Natural killer cell (primary cell): ENCODE measurements around the gene ARHGAP26. TPM values are rescaled to one million over a fixed set of nuclear protein-coding genes. Genes with fewer than 3 reads are reported as not detected.
A peak's percentile ranks its signal among the peaks of the same experiment; 100 is the strongest.

Source experiments
- ATAC-seq, 3 donors: fragments of 150-1000 bp in 2 of 3; fragments of 200-7000 bp in 1 of 3; cut with Tn5 transposase; 1 replicate in 1 of 3; 2 replicates in 2 of 3; pipeline ENCODE4 v1.10.0; 2021; ENCODE audit warnings: mild to moderate bottlenecking in 2 of 3, moderate library complexity in 2 of 3
- DNase-seq, 2 donors: peaks; one replicate each; pipeline versions ENCODE4 v3.0.0 to v3.0.0-alpha.2; 2013 to 2021; ENCODE audit warnings: mixed read lengths in 1 of 2
- H3K27ac ChIP-seq: one replicate; pipeline ENCODE4 v1.5.1; 2013; ENCODE audit warnings: mild to moderate bottlenecking, low read length
- H3K27me3 ChIP-seq: one replicate; pipeline ENCODE4 v1.6.1; 2013; ENCODE audit warnings: low read length; ENCODE audit not compliant: control insufficient read depth, insufficient read depth
- H3K36me3 ChIP-seq: one replicate; pipeline ENCODE4 v1.6.1; 2013; ENCODE audit warnings: low read length; ENCODE audit not compliant: control insufficient read depth, insufficient read depth
- H3K4me1 ChIP-seq: one replicate; pipeline ENCODE4 v1.6.1; 2013; ENCODE audit warnings: low read length; ENCODE audit not compliant: control insufficient read depth, insufficient read depth
- H3K4me3 ChIP-seq: one replicate; pipeline ENCODE4 v1.5.1; 2013; ENCODE audit warnings: low read length
- H3K9me3 ChIP-seq: one replicate; pipeline ENCODE4 v1.6.1; 2013; ENCODE audit warnings: low read length; ENCODE audit not compliant: control insufficient read depth, insufficient read depth
- H3K27ac Mint-ChIP-seq, 2 donors: one replicate each; pipeline ENCODE4 v1.8.0; 2022; ENCODE audit warnings: mild to moderate bottlenecking in 2 of 2, mixed read lengths in 2 of 2, moderate library complexity in 1 of 2
- H3K27me3 Mint-ChIP-seq, 2 donors: one replicate each; pipeline ENCODE4 v1.8.0; 2022; ENCODE audit warnings: low read depth in 2 of 2, mixed read lengths in 2 of 2
- H3K36me3 Mint-ChIP-seq: one replicate; pipeline ENCODE4 v1.8.0; 2022; ENCODE audit warnings: mixed read lengths
- H3K4me1 Mint-ChIP-seq, 2 donors: one replicate each; pipeline ENCODE4 v1.8.0; 2022; ENCODE audit warnings: mixed read lengths in 2 of 2
- H3K4me3 Mint-ChIP-seq: one replicate; pipeline ENCODE4 v1.8.0; 2022; ENCODE audit warnings: mild to moderate bottlenecking, moderate library complexity, mixed read lengths
- H3K9me3 Mint-ChIP-seq, 2 donors: one replicate each; pipeline ENCODE4 v1.8.0; 2022; ENCODE audit warnings: mixed read lengths in 2 of 2
- CTCF ChIP-seq: fragments of 200-600 bp; IDR thresholded peaks from one replicate; pipeline ENCODE4 v1.8.0; 2022; ENCODE audit warnings: antibody characterized with exemption
- WGBS: methylation state at CpG from one replicate; pipeline ENCODE4 v1.1.7; 2013; ENCODE audit warnings: missing lambda C conversion rate; ENCODE audit not compliant: insufficient coverage; 5-methylcytosine and 5-hydroxymethylcytosine counted together
- intact Hi-C: fragments of 100-400 bp; cut with micrococcal nuclease; formaldehyde crosslinking; loops from one replicate; pipeline ENCODE4 v1.14.2; 2022
- total RNA-seq, 4 donors: library from RNA; stranded (reverse); fragments of 120-200 nt in 1 of 4; gene quantifications; one replicate each; pipeline versions ENCODE4 v1.2.3 to v1.2.4, GENCODE V29; 2013 to 2022

ARHGAP26 gene
- total RNA-seq, 3 donors from 2014 or later (not counting 1 experiment from before 2014, with no cell fraction given): 153 to 159 (median 158) TPM

- ATAC-seq: peak; percentile 88 to 95 (median 88)
Observed at GRCh38 chr5:143008809-143009521, 238.8 kb downstream of the ARHGAP26 start.

GRCh38 chr5:143010351-143010750 is 240.2 kb downstream of the ARHGAP26 start:
- Histone ChIP-seq H3K36me3 (peaks cover 15% of the 10 kb centered on the region), H3K9me3 (no peaks in the 10 kb centered on the region), H3K27ac (peak overlapping the region; percentile 94), H3K4me1 (peaks cover 34% of the 10 kb centered on the region), H3K4me3 (no peak overlapping the region), H3K27me3 (no peaks in the 10 kb centered on the region)
- H3K4me3 Mint-ChIP-seq: no peak overlapping the region
- no peak for DNase-seq
- no peaks in the 10 kb centered on the region for H3K9me3 Mint-ChIP-seq
- H3K36me3 Mint-ChIP-seq: peaks cover 4% of the 10 kb centered on the region
- H3K4me1 Mint-ChIP-seq: peaks cover 44 to 49% of the 10 kb centered on the region in 2 donors
- no peak for TF ChIP-seq CTCF
- ATAC-seq: no peak
- peak overlapping the region; percentile 96 to 100 for H3K27ac Mint-ChIP-seq
- H3K27me3 Mint-ChIP-seq: no peaks in the 10 kb centered on the region
- intact Hi-C loops: no loop called here
- WGBS: 100% methylated on average over 1 of the region's 1 CpG

More at GRCh38 chr5:143008809-143009521, 238.8 kb downstream of the ARHGAP26 start:
- DNase-seq: peak; percentile 71 to 95
- H3K27ac ChIP-seq: peak overlapping the region; percentile 94
- peak overlapping the region; percentile 96 to 100 for H3K27ac Mint-ChIP-seq
- 19% methylated on average over 3 of the region's 10 CpGs for WGBS
- peaks cover 46% of the 10 kb centered on the region for H3K4me1 ChIP-seq
- no peaks in the 10 kb centered on the region for H3K36me3 Mint-ChIP-seq
- H3K27me3 ChIP-seq: no peaks in the 10 kb centered on the region
- peak; percentile 40 for TF ChIP-seq CTCF
- no peaks in the 10 kb centered on the region for H3K9me3 Mint-ChIP-seq
- no peak overlapping the region for H3K4me3 ChIP-seq
- H3K4me1 Mint-ChIP-seq: peaks cover 58 to 63% of the 10 kb centered on the region in 2 donors
- H3K36me3 ChIP-seq: peaks cover 1% of the 10 kb centered on the region
- H3K4me3 Mint-ChIP-seq: peak overlapping the region; percentile 69
- H3K9me3 ChIP-seq: no peaks in the 10 kb centered on the region
- intact Hi-C loops: loop anchor here (1.0 to 10.0 kb wide), 6 partner anchors 13 to 686 kb away; partner anchors contain the start of gene ARHGAP26
- no peaks in the 10 kb centered on the region for H3K27me3 Mint-ChIP-seq

GRCh38 chr5:143011585-143011984 is 241.4 kb downstream of the ARHGAP26 start:
- intact Hi-C loops: no loop called here
- peaks cover 21% of the 10 kb centered on the region for H3K36me3 ChIP-seq
- DNase-seq: no peak
- 59% methylated on average over 2 of the region's 2 CpGs for whole genome bisulfite sequencing
- H3K4me3 Mint-ChIP-seq: no peak overlapping the region
- TF ChIP-seq CTCF: no peak
- H3K27ac ChIP-seq: no peak overlapping the region
- H3K9me3 Mint-ChIP-seq: no peaks in the 10 kb centered on the region
- H3K4me3 ChIP-seq: no peak overlapping the region
- H3K36me3 Mint-ChIP-seq: peaks cover 12% of the 10 kb centered on the region
- no peak for ATAC-seq
- H3K9me3 ChIP-seq: no peaks in the 10 kb centered on the region
- peaks cover 22% of the 10 kb centered on the region for H3K4me1 ChIP-seq
- no peaks in the 10 kb centered on the region for H3K27me3 Mint-ChIP-seq
- no peaks in the 10 kb centered on the region for H3K27me3 ChIP-seq
- peak overlapping the region; percentile 96 to 100 for H3K27ac Mint-ChIP-seq
- H3K4me1 Mint-ChIP-seq: peaks cover 32 to 37% of the 10 kb centered on the region in 2 donors
